Suppressor macrophage treated with lipopolysaccharide for 4 hours (primary cell): Measurements from ENCODE around the gene KCNQ1.

Source experiments
- DNase-seq: peaks from one replicate; pipeline ENCODE4 v3.0.0-alpha.2; 2020

The KCNQ1 gene

DNA sequence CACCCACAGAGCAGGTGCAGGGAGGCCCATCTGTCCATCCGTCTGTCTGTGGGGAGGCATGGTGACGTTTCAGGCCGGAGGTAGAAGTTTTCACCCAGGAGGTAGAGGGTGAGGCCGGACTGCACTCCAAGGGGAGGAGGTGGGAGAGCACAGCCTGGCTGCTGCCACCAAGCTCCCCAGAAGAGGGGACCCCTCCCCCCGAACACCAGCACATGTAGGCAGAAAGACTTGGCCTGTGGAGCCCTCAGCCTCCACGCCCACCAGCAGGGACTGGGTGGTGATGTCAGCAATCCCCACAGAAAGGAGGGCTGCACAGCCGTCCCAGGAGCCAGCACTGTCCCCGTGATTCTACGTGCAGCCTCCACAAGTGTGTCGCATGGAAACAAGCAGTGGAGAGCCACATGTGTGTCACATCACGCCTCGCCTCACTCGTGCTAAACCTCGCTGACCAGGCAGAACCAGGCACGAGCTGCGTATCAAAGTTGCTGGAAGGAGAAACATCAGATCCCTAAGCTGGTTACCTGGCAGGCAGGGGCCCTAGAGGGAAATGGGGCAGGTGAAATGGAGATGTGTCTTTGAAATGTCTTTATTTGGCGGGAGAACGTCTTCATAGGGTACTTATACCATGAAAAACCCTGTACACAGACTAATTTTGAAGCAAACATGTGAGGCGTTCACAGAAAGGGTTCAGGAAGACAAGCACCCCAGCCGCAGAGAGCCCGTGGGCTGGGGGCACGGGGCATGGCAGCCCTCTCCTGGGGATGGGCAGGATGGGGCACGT lies 391.7 kb downstream of the KCNQ1 start:
- DNase-seq: no peak

DNA sequence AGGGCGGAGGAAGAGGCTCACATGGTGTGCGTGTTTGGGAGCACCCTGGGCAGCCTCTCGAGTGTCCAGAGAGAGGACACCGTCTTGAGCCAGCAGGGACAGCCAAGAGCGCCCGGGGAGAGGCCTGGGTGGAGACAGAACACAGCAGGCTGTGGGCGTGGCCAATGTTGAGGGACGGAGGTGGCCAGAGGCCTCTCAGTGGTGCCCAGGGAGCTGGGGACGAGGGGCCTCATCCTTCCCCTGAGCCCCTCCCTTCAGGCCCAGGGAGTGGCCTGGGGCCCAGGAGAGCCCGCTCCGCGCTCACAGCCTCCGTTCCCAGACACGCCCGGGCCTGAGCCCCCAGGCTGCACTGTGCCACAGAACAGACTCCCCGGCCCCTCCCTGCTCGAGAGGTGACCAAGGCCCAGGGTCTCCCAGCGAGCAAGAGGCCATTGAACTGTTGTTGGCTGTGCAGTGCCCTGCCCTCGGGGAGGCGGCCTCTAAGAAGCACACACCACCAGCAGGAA lies 392.3 kb downstream of the KCNQ1 start:
- DNase-seq: peak; percentile 23

DNA sequence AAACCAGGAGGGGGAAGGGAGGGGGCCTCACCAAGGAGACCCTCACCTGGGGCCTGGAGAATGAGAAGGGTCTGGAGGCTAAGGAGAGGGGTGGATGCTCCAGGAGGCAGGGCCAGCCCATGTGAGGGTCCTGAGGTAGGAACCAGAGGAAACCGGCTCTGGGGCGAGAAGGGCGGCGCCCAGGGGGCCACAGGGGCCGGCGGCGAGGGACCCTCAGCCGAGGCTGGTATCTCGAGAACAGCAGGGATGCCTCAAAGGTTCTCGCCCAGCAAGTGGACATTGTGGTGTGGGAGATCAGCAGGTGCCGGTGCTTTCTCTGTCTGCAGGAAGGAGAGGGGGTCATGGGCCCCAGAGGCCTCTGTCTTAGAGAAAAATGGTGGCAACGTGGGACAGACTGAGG lies 392.8 kb downstream of the KCNQ1 start:
- DNase-seq: no peak

DNA sequence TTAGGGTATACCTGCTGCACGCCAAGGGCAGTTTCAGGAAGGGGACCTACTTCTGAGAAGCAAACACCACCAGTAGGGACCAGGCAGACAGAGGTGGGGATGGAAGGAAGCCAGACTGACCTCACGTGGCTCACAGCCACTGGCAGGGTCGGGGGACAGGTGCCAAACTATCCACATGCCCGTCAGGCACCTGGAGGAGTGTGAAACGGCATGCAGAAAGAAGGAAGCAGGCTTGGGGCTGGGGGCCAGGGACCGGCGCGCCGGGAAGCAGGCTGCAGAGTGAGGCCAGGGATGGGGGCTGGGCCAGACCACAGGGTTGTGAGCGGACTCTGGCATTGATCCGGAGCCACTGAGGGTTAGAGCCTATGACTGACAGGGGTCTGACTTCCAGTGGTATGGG lies 393.3 kb downstream of the KCNQ1 start:
- DNase-seq: no peak

DNA sequence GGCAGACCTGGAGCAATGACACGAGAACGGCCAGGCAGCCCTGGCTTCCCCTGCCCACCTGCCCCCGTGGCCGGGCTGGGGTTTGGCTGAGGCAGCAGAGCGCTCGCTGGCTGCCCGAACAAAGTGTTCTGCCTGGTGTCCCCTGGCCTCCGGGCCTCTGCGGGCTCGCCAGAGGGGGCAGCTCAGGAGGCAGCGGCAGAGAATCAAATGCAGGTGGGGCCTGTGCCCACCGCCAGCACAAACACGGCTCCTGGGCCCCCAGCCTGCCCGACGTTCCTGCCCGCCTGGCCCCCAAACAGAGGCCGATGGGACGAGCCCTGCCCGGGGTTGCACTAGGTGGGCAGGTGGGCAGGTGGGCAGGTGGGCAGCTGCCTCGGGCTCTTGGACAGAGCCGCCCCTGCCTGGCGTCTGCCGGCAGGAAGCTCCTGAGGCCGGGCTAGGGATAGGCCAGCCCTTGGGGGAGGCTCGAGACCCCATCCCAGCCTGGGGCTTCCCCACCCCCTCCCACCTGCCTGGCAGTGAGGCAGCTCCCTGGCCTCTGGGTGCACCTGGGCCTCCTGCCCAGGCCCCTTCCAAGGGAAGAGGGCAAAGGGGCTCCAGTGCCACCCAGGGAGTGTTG lies 394.0 kb downstream of the KCNQ1 start:
- no peak for DNase-seq

DNA sequence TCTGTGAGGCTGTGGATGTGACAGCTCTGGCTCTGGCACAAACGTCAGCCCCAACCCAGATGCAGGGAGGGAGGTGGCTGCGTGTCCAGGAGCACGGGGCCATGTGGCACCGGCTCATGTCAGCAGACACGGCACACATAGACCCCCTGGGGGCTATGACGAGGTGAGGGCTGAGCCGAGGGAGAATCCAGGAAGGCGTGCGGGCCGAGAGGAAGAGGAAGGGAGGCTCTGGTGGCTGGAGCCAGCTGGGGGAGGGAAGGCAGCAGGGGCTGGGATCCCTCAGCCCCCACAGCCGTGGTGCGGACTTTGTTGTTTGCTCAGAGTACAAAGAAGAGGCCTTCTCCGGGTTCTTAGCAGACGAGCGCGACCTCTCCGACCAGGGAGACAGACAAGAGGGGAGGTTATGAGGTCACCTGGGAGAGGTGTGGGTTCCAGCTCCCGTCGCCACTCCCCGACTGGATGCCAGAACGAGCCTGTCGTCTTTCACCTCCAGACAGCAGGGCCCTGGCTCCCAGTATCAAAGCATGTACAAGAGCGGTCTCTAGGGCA lies 394.7 kb downstream of the KCNQ1 start:
- DNase-seq: no peak

DNA sequence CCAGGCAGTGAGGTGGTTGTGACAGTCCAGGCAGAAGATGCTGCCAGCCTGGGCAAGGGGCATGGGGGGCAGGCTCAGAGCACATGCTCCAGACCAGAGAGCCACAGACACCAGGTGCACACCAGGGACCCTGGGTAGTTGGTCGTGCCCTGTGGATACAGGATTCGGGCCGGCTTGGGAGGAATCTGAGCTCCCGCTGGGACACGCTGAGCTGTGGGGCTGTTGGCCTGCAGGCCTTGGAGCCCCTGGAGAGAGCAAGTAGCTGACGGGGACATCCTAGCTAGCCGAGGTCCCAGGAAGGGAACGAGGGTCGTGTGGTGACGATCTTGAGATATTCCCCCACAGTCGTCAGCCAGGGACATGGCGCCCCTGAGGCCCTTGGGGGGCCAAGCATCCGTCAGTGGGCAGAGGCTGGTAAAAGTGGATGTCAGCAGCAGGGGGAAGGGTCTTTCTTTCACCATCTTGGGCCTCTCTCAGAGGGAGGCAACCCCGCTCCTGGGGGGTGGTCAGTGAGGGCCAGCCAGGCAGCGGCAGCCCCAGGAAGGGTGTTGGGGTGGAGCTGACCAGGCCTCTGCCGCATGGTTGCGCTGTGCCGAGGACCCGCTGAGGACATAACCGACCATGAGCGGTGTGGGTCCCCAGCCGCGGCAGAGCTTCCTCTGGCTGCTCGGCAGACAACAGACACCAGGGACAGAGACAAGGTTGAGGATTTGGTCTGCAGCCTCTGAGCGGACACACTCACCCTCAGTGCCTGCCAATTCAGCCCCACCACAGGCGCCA lies 396.8 kb downstream of the KCNQ1 start:
- DNase-seq: no peak

DNA sequence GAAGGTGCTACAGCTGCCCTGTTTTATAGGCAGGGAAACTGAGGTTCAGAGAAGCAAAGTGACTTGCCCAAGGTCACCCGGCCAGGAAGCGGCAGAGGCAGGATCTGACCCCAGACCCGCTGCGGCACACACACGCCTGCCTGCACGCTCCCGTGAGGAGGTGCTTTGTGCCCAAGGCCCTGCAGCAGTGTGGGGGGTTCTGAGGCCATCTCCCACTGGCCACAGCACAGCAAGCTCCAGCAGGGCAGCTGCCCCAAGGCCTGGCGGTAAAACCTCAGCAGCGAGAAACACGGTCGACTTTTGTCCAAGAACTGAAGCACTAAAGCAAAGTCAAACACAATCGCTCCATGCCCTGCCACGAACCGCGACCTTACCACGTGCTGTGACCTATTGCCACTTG lies 398.1 kb downstream of the KCNQ1 start:
- DNase-seq: no peak

DNA sequence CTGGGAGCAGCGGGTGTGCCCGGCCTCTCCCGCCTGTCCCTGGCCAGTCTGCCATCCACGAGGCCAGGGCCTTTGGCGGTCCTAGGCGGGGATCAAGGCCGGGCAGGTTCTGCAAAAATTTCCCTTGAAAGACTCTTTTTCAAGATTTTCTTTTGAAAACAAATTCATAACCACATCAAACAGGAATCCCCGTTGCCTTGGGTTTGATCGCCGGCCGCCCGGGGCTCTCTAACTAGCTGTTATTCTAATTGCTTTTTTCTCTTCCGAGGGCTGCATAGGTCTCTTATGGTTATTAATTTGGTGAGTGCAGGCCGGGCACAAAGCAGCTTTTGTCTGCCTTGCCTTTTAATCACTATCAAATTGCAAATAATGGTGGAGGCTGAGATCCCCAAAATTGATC lies 398.7 kb downstream of the KCNQ1 start:
- no peak for DNase-seq

DNA sequence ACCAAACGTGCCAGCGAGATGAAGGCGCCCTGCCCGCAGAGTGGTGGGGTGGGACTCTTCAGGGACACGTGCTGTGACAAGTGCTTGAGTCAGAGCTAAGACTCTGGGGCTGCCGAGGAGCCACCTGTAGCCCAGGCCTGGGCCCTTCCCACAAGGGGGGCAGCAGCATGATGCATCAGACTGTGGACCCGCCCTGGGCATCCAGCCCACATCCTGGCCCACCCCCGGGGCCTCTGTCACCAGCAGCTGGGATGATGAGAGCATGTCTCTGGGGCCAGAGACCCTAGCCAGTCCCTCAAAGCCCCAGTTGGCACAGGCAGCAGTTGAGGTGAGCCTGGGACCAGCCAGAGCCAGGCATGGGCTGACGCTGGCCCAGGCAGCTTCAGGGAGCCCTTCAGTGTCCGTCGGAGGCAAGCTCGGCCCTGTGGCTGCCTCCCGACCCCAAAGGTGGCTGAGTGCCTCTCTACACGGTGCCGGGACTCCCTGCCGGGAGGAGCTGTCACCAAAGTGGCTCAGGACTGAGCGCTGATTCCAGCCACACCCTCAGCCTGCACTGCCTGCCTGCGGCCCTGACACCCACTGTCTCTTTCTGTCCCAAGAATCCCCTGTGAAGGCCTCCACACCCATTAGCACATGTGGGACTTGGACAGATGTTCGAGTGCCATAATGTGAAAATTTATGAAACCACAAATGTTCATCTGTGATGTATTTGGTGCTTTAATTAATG lies 399.5 kb downstream of the KCNQ1 start:
- DNase-seq: no peak

DNA sequence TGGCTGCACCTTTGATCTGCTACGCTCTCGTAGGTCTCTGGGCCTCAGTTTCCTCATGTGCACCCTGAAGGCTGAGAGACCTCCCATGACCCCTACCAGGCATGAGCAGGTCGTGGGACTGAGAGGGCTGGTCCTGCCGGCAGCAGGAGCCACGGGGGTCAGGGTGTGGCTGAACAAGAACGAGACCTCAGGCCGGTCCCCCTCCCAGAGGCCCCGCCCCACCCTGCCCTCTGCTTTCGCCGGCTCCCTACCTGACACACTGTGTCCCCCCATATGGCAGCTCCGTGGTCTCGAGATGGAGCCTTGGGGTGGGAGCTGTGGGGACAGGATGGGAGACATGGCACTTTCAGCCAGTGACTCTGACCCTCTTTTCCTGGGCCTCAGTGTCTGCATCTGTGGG lies 400.2 kb downstream of the KCNQ1 start:
- no peak for DNase-seq

DNA sequence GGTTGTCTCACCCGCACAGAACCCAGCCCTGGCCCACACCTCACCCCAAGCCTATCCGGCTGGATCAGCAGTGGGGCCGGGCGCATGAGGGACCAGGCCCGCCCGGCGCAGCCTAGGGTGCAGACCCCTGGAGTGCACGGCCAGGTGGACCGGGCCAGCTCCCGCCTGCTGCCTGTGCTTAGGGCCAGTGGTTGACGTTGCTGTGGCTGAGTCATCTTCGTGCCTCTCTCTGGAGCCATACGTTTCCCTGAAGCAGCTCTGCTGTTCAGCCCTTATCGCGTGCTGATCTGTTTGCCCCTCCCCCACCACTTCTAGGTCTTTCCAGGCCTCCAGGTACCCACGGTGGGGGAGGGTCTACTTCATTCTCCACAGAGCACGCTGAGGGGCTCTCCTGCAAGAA lies 401.2 kb downstream of the KCNQ1 start:
- no peak for DNase-seq

DNA sequence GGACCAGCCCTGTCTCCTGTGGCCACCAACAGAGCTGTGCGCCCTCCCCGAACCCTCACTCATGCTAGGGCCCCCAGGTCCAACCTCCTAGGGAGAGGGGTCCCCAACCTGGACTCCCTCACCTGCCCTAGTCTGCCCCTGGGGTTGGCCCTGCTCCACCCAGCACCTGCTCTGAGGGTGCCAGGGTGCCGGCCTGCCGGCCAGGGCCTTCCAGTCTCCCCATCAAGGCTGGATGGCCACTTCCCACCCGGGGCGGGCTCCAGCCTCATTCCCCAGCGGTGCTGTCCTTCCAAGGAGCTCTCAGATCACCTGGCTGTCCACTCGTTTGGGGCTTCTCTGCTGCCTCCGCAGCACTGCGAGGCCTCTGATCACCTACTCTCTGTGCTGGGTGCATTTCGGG lies 401.7 kb downstream of the KCNQ1 start:
- no peak for DNase-seq

DNA sequence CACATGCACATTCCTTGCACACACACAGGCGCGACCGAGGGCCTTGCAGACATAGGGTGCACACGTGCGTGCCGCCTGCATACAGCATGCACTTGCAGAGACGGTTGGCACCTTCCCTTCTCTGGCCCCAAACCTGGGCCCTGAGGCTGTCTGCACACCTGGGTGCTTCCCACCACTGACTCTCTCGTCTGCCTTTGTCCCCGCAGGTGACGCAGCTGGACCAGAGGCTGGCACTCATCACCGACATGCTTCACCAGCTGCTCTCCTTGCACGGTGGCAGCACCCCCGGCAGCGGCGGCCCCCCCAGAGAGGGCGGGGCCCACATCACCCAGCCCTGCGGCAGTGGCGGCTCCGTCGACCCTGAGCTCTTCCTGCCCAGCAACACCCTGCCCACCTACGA lies 402.8 kb downstream of the KCNQ1 start:
- DNase-seq: no peak

DNA sequence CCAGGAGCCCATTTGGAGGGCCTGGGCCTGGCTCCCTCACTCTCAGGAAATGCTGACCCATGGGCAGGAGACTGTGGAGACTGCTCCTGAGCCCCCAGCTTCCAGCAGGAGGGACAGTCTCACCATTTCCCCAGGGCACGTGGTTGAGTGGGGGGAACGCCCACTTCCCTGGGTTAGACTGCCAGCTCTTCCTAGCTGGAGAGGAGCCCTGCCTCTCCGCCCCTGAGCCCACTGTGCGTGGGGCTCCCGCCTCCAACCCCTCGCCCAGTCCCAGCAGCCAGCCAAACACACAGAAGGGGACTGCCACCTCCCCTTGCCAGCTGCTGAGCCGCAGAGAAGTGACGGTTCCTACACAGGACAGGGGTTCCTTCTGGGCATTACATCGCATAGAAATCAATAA lies 403.7 kb downstream of the KCNQ1 start:
- no peak for DNase-seq

DNA sequence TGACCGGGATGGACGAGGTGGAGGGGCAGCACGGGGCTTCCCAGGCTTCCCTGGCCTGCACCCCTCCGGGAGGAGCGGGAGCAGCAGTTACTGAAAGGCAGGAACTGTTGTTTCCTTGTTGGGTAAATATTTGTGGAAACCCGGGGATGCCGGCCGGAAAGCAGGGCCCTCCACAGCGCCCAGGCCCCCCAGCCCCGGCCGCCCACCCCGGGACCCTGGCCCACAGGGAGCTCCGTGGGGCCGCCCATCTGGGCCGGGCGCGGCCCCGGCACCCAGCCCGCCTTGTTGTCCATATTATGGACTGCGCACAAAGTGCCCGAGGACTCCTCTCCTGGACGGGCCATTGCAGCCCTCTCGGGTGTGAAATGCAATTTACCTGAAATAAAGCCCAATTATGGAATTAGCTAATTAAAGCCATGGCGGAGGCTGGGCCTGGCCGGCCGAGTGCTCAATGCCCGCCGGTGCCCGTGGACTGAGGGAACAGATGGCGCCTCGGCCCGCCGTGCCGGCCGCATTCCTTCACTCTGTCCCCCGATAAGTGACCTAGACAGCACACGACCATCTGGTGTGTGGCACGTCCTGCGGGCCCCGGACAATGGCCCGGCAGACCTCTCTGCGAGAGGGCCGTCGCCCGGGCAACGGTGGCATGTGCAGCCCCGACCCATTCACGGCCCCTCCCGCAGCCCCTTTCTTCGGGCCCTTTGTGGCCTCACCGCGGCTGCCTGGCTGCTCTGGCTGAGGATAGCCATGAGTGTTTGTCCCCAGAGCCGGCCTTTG lies 405.4 kb downstream of the KCNQ1 start:
- no peak for DNase-seq

DNA sequence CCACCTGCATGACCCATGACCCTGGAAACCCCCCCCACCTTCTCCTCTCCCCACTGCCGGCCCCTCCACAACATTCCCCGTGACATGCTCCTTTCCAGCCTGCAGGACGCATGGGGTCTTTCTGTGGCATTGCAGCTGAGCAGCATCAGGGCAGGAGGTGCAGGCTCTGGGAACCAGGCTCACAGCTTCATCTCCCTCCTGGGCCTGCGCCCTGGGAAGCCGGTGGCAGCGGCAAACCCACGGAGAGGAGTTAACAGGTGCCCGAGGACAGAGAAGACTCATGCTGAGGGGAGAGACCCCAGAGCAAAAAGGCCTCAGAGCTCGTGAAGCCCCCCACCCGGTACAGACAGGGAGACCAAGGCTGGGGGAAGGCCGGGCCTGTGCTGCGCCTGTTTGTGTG lies 408.6 kb downstream of the KCNQ1 start:
- no peak for DNase-seq

DNA sequence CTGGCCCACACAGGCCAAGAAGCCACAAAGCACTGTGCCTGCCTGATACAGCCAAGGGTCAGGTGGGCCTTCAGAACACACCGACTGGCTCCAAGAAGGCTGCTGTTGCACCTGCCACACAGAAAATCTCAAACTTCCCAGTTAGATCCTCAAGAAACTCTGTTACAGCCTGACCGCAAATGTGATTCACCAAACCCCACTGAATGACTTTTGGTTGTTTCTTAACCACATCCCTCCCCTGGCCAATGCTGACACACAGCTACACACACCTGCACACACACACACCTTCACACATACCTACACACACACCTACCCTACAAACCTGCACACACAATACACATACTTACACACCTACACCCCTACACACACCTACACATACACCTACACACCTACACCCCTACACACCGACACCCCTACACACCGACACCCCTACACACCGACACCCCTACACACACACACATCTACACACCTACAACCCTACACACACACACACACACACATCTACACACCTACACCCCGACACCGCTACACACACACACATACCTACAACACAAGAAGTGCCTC lies 409.3 kb downstream of the KCNQ1 start:
- no peak for DNase-seq

DNA sequence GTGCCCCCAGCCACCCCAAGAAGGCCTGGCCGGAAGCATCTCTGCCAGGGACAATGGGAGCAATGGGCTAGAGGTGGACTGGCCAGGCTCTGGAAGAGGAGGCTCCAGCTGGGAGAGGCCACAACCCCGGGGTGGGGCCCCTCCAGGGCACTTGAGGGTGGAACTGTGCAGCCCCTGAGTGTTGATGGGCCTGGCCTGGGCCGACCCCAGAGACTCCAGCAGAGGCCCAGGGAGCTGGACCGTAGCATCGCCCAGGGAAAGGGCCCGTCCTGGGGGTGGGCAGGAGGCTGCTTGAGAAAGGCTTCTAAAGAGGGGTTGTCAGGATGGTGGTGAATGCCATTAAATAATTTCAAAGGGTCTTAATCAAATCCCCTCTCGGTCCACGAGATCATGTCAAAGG lies 410.4 kb downstream of the KCNQ1 start:
- no peak for DNase-seq

DNA sequence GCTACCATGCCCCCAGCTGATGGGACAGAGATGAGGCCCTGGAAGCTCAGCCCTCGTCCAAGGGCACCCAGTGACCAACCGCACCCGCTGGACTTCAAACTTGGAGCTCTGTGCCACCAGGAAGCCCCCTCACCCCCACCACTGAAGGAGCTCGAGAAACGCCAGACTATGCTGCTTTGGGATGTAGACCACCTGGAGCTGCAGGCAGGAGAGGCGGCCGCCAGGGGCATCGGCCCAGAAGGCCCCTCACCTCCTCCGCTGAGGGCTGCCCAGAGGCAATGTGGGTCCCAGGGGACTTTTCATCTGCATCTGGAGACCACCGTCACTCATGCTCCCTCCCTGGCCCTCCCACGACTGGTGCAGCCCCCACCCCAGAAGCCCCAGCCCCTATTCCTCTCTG lies 412.5 kb downstream of the KCNQ1 start:
- DNase-seq: no peak

DNA sequence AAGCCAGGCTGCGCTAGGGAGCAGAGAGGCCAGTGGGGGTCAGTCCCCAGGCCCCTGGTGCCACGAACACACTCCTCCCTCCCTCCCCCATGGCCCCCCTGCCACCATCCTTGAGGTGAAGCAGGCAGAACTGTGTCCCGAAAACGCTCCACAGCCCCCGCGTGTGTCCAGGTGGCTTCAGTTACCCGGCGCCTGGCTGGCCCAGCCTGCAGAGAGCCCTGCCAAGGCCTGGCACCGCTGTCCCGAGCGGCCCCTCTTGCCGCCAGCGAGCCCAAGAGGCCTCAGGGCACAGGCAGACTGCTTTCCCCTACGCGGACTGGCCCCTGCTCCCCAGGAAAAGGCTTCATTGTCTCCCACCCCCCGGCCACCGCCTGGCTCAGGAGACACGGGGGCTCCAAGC lies 413.1 kb downstream of the KCNQ1 start:
- no peak for DNase-seq
